GM19467 (cell line): Measurements from ENCODE around the gene TOLLIP.

Source experiments
- ATAC-seq: cut with Tn5 transposase; IDR thresholded peaks from one replicate; pipeline ENCODE4 v1.9.1; 2021; ENCODE audit warnings: mild to moderate bottlenecking, moderate library complexity; ENCODE audit not compliant: unreplicated experiment

Gene TOLLIP

GRCh38 chr11:1317993-1318392, 8.6 kb upstream of the TOLLIP start:
- ATAC-seq: no peak

- no peak for ATAC-seq
Observed at GRCh38 chr11:1317432-1317831, 8.0 kb upstream of the TOLLIP start.

GRCh38 chr11:1310772-1311468, 1.5 kb upstream of the TOLLIP start:
- ATAC-seq: no peak

GRCh38 chr11:1310318-1310687, 871 bp upstream of the TOLLIP start:
- ATAC-seq: no peak

- peak; percentile 32 for ATAC-seq
Observed at GRCh38 chr11:1308743-1309497, 512 bp downstream of the TOLLIP start.

- ATAC-seq: no peak
Observed at GRCh38 chr11:1307998-1308742, 1.3 kb downstream of the TOLLIP start.

- no peak for ATAC-seq
Observed at GRCh38 chr11:1307163-1307870, 2.1 kb downstream of the TOLLIP start.

- no peak for ATAC-seq
Observed at GRCh38 chr11:1306186-1307162, 3.0 kb downstream of the TOLLIP start.

- no peak for ATAC-seq
Observed at GRCh38 chr11:1305501-1306056, 3.9 kb downstream of the TOLLIP start.

- ATAC-seq: no peak
Observed at GRCh38 chr11:1305063-1305495, 4.4 kb downstream of the TOLLIP start.

GRCh38 chr11:1304380-1304779, 5.1 kb downstream of the TOLLIP start:
- no peak for ATAC-seq

GRCh38 chr11:1303973-1304372, 5.5 kb downstream of the TOLLIP start:
- ATAC-seq: no peak

- no peak for ATAC-seq
Observed at GRCh38 chr11:1303126-1303821, 6.2 kb downstream of the TOLLIP start.

GRCh38 chr11:1302461-1303125, 6.8 kb downstream of the TOLLIP start:
- ATAC-seq: no peak

GRCh38 chr11:1302041-1302460, 7.4 kb downstream of the TOLLIP start:
- no peak for ATAC-seq

GRCh38 chr11:1301220-1302000, 8.0 kb downstream of the TOLLIP start:
- no peak for ATAC-seq

GRCh38 chr11:1300569-1301187, 8.8 kb downstream of the TOLLIP start:
- ATAC-seq: no peak
